T-cell (primary cell): ENCODE results near the gene ROPN1L. TPM values are rescaled to one million over a fixed set of nuclear protein-coding genes. Genes with fewer than 3 reads are reported as not detected.

ENCODE experiments used
- ATAC-seq, 4 experiments: fragments of 200-7000 bp in 3 of 4; fragments of 150-1000 bp in 1 of 4; cut with Tn5 transposase; replicated peaks in 1 of 4; 1 replicate in 3 of 4; 2 replicates in 1 of 4; pipeline ENCODE4 v1.10.0; 2021; ENCODE audit warnings: moderate library complexity in 3 of 4, mild to moderate bottlenecking in 2 of 4, moderate number of reproducible peaks in 1 of 4
- CTCF ChIA-PET, 2 donors: fragments of 300-600 bp; sonication (Branson Sonifier 250); formaldehyde crosslinking; loops; one replicate each; lab custom pipeline; 2022; ENCODE audit warnings: antibody characterized with exemption in 2 of 2; lab: Charles Lee
- POLR2A ChIA-PET, 2 donors: fragments of 300-600 bp; sonication (Branson Sonifier 250); formaldehyde crosslinking; loops; one replicate each; lab custom pipeline; 2022; ENCODE audit warnings: antibody characterized with exemption in 2 of 2; lab: Charles Lee
- DNase-seq, 35 experiments: peaks; one replicate each; pipeline versions ENCODE4 v3.0.0 to v3.0.0-alpha.2; 2013 to 2023
- H3K27ac ChIP-seq: one replicate; pipeline ENCODE4 v1.5.1; 2013; ENCODE audit warnings: low read length
- H3K27me3 ChIP-seq, 2 experiments: replicated peaks in 1 of 2; 1 replicate in 1 of 2; 2 replicates in 1 of 2; pipeline versions ENCODE4 v1.6.1 to v1.7.0; 2013; ENCODE audit warnings: low read length in 1 of 2, mixed read lengths in 1 of 2; ENCODE audit not compliant: control insufficient read depth in 2 of 2, insufficient read depth in 2 of 2; ENCODE audit errors: extremely low read depth in 1 of 2
- H3K36me3 ChIP-seq, 2 donors: 1 replicate in 1 of 2; 2 replicates in 1 of 2; pipeline versions ENCODE4 v1.6.1 to v1.7.0; 2013; ENCODE audit warnings: low read length in 1 of 2; ENCODE audit not compliant: control insufficient read depth in 2 of 2, insufficient read depth in 1 of 2; ENCODE audit errors: extremely low read depth in 1 of 2
- H3K4me1 ChIP-seq, 2 experiments: 1 replicate in 1 of 2; 2 replicates in 1 of 2; pipeline versions ENCODE4 v1.6.1 to v1.7.0; 2013; ENCODE audit warnings: low read length in 2 of 2, mixed read lengths in 1 of 2; ENCODE audit not compliant: insufficient read depth in 2 of 2, control insufficient read depth in 1 of 2; ENCODE audit errors: extremely low read depth in 1 of 2
- H3K4me3 ChIP-seq, 2 donors: 1 replicate in 1 of 2; 2 replicates in 1 of 2; pipeline versions ENCODE4 v1.5.1 to v1.7.0; 2013; ENCODE audit warnings: mild to moderate bottlenecking in 2 of 2, low read length in 1 of 2, moderate library complexity in 1 of 2; ENCODE audit not compliant: control insufficient read depth in 1 of 2; ENCODE audit errors: extremely low read depth in 1 of 2
- H3K9me3 ChIP-seq: 2 replicates; pipeline ENCODE4 v1.7.0; 2013
- H3K27ac Mint-ChIP-seq, 2 donors: one replicate each; pipeline ENCODE4 v1.8.0; 2020 to 2021; ENCODE audit warnings: mild to moderate bottlenecking in 2 of 2, mixed read lengths in 2 of 2
- H3K27me3 Mint-ChIP-seq, 2 donors: one replicate each; pipeline ENCODE4 v1.8.0; 2021 to 2022; ENCODE audit warnings: mixed read lengths in 2 of 2
- H3K36me3 Mint-ChIP-seq: one replicate; pipeline ENCODE4 v1.8.0; 2021; ENCODE audit warnings: mixed read lengths
- H3K4me1 Mint-ChIP-seq, 3 donors: one replicate each; pipeline ENCODE4 v1.8.0; 2020 to 2022; ENCODE audit warnings: mixed read lengths in 3 of 3, mild to moderate bottlenecking in 1 of 3
- H3K4me3 Mint-ChIP-seq, 3 donors: one replicate each; pipeline ENCODE4 v1.8.0; 2020 to 2022; ENCODE audit warnings: mild to moderate bottlenecking in 3 of 3, mixed read lengths in 3 of 3, moderate library complexity in 3 of 3
- H3K9me3 Mint-ChIP-seq, 3 donors: one replicate each; pipeline ENCODE4 v1.8.0; 2020 to 2022; ENCODE audit warnings: mixed read lengths in 3 of 3
- WGBS: methylation state at CpG from one replicate; pipeline ENCODE4 v1.1.5; 2013; ENCODE audit warnings: missing lambda C conversion rate; ENCODE audit not compliant: insufficient coverage; 5-methylcytosine and 5-hydroxymethylcytosine counted together
- total RNA-seq, 35 experiments: library from RNA in 6 of 35; stranded (reverse) in 6 of 35; fragments of 120-200 nt in 1 of 35; gene quantifications; one replicate each; pipeline versions ENCODE4 v1.2.1 to v1.2.4 and lab custom pipeline; 2013 to 2026

ROPN1L gene
- total RNA-seq, 5 donors from 2014 or later (not counting 1 experiment from before 2014, with no cell fraction given), result 0.61 to 1.5 (median 0.95) TPM

DNA sequence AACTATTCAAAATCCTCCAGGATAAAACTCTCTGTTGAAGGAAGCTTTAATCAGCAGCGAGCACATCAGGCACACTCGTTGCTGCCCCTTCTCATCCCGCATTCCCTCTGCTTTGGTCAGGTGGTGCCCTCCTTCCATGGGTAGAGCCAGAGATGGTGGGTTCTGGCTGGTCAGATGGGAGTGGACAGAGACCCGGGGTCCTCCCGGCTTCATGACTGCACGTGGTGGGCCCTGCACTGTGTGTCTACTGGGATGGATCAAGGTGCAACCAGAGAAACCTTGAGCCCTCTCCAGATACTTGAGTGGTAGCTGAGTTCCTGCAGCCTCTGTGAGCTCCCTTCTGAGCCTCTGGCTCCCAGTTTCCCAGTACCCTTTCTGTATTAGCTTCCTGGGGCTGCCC is 36.3 kb downstream of the ROPN1L start:
- H3K4me1 ChIP-seq, result no peaks in the 10 kb centered on the region
- no peak overlapping the region for H3K27ac Mint-ChIP-seq
- H3K4me3 Mint-ChIP-seq, result no peak overlapping the region
- H3K9me3 Mint-ChIP-seq, result peaks cover 0 to 13% (median 4%) of the 10 kb centered on the region in 3 donors
- H3K36me3 ChIP-seq, result no peaks in the 10 kb centered on the region
- no peaks in the 10 kb centered on the region for H3K9me3 ChIP-seq
- H3K27ac ChIP-seq, result no peak overlapping the region
- no peaks in the 10 kb centered on the region for H3K4me1 Mint-ChIP-seq
- ATAC-seq, result no peak
- H3K27me3 ChIP-seq, result peaks cover 0 to 19% of the 10 kb centered on the region in 2 experiments
- no peaks in the 10 kb centered on the region for H3K36me3 Mint-ChIP-seq
- H3K4me3 ChIP-seq, result no peak overlapping the region
- WGBS, result 92% methylated on average over 2 of the region's 6 CpGs
- CTCF ChIA-PET, result interaction anchor here in 1 of 2 donors (0.6 kb wide), 1 partner anchor 113 kb away, joined by 3 read pairs; no protein-coding TSS in a partner anchor
- DNase-seq, result no peak
- H3K27me3 Mint-ChIP-seq, result peaks cover 0 to 4% of the 10 kb centered on the region in 2 donors
- POLR2A ChIA-PET, result no interaction called here

DNA sequence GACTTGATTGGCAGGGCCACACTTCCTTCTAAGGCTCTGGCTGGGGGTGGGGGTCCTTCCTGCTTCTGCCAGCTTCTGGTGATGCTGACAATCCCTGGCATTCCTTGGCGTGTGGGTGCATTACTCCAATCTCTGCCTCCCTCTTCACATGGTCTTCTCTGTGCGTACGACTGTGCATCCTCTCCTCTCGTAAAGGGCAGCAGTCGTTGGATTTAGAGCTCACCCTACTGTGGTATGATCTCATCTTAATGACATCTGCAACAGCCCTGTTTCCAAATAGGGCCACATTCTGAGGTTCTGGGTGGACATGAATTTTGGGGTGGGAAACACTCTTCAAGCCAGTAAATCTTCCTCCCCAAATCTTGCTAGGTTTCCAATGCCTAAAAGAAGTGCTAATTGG is 36.8 kb downstream of the ROPN1L start:
- Histone ChIP-seq H3K4me3 (no peak overlapping the region), H3K4me1 (no peaks in the 10 kb centered on the region), H3K27me3 (peaks cover 0 to 19% of the 10 kb centered on the region in 2 experiments), H3K27ac (no peak overlapping the region), H3K36me3 (no peaks in the 10 kb centered on the region), H3K9me3 (no peaks in the 10 kb centered on the region)
- DNase-seq (no peak), ATAC-seq (no peak)
- Mint-ChIP-seq H3K4me3 (no peak overlapping the region), H3K4me1 (no peaks in the 10 kb centered on the region), H3K27me3 (peaks cover 0 to 7% of the 10 kb centered on the region in 2 donors), H3K9me3 (peaks cover 0 to 13% (median 4%) of the 10 kb centered on the region in 3 donors), H3K27ac (no peak overlapping the region), H3K36me3 (no peaks in the 10 kb centered on the region)
- CTCF ChIA-PET, result no interaction called here
- WGBS, result no CpG with 5 or more reads among the region's 5 CpGs
- POLR2A ChIA-PET, result interaction anchor here in 1 of 2 donors (0.6 kb wide), 1 partner anchor 137 kb away, joined by 3 read pairs; no protein-coding TSS in a partner anchor

GRCh38 chr5:10479154-10479721 is 37.6 kb downstream of the ROPN1L start:
- H3K9me3 Mint-ChIP-seq, result peaks cover 0 to 13% (median 4%) of the 10 kb centered on the region in 3 donors
- Histone ChIP-seq H3K4me3 (no peak overlapping the region), H3K27me3 (peaks cover 0 to 17% of the 10 kb centered on the region in 2 experiments), H3K27ac (no peak overlapping the region), H3K4me1 (no peaks in the 10 kb centered on the region), H3K9me3 (no peaks in the 10 kb centered on the region), H3K36me3 (no peaks in the 10 kb centered on the region)
- WGBS, result 80% methylated on average over 9 of the region's 11 CpGs
- H3K27me3 Mint-ChIP-seq, result peaks cover 0 to 11% of the 10 kb centered on the region in 2 donors
- H3K27ac Mint-ChIP-seq, result no peak overlapping the region
- ATAC-seq (no peak), DNase-seq (no peak)
- ChIA-PET POLR2A (no interaction called here), CTCF (no interaction called here)
- no peak overlapping the region for H3K4me3 Mint-ChIP-seq
- H3K4me1 Mint-ChIP-seq, result no peaks in the 10 kb centered on the region
- no peaks in the 10 kb centered on the region for H3K36me3 Mint-ChIP-seq

DNA sequence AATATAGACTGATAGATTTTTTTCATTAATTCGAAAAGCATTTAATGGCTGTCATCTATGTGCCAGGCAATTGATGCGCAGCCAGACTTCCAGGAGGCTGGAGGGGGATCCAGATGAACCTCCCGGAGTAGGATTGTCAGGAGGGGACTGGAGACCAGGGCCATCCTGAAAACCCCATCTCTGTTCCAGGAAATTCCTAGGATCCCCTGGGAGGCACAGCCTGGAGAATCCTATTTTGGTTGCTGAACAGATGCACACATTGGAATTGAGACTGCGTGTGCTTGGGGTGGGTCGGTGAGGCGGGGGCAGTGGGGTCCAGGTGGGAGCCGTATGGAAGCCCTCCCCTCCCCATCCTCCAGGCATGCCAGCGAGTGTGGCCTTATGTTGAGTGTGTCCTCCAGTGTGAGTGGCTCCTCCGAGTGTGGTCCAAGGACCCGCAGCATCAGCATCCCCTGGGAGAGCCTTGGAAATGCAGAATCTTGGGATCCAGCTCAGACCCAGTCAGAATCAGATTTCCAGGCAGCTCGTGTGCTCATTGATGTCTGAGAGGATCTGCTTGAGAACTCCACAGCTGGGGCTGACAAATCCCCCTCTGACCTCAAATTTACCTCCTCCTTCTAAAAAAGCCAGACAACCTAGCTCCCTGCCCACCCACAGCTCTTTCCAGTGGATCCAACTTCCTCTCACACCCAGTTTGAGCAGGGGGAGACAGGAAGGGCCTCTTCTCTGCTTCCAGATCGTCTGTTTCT is 38.7 kb downstream of the ROPN1L start:
- POLR2A ChIA-PET, result no interaction called here

DNA sequence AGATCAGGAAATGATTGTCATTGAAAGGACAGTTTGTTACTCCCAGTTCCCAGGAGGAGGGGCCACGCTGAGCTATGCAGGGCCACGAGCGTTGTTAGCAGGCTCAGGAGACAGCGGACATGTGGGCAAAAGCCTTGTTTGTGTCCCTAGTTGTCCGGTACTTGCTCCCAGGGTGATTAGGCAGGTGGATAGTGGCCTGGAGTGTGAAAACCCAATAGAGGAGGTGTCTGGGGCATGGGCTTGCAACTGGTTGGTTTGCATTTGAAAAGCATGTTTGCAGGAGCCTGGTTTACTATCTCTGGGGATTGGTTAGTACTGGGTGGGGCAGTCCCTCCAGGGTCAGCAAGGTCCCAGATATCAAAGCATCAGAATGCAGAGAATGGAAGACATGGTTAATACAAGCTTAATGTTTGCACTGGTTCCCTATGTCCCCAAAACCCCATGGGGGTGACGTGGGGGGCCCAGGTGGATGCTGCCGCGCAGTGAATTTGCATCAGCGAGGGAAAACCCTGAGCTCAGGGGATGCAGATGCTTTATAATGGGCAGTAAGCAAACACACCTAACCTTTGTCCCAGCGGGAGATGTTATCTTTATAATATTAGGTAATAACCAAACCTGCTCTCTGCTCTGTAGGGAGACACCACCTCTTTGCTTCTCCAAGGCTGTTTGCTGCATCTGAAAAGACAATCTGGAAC is 39.7 kb downstream of the ROPN1L start:
- Mint-ChIP-seq H3K9me3 (peaks cover 0 to 2% (median 0%) of the 10 kb centered on the region in 3 donors), H3K27ac (no peak overlapping the region), H3K27me3 (peaks cover 0 to 11% of the 10 kb centered on the region in 2 donors), H3K36me3 (no peaks in the 10 kb centered on the region), H3K4me1 (peaks cover 0 to 2% (median 2%) of the 10 kb centered on the region in 3 donors), H3K4me3 (no peak overlapping the region)
- Histone ChIP-seq H3K27ac (no peak overlapping the region), H3K36me3 (no peaks in the 10 kb centered on the region), H3K9me3 (no peaks in the 10 kb centered on the region), H3K27me3 (peaks cover 0 to 15% of the 10 kb centered on the region in 2 experiments), H3K4me1 (peaks cover 0 to 3% of the 10 kb centered on the region in 2 experiments), H3K4me3 (no peak overlapping the region)
- ChIA-PET POLR2A (no interaction called here), CTCF (interaction anchor here in 1 of 2 donors (0.7 kb wide), 1 partner anchor 374 kb away, joined by 4 read pairs; no protein-coding TSS in a partner anchor)
- 77% methylated on average over 3 of the region's 10 CpGs for WGBS
- no peak for DNase-seq
- ATAC-seq, result no peak

More for the DNA sequence above, 38.7 kb downstream of the ROPN1L start:
- Mint-ChIP-seq H3K9me3 (peaks cover 0 to 9% (median 0%) of the 10 kb centered on the region in 3 donors), H3K36me3 (no peaks in the 10 kb centered on the region), H3K27ac (no peak overlapping the region), H3K4me3 (no peak overlapping the region), H3K4me1 (peaks cover 0 to 2% (median 2%) of the 10 kb centered on the region in 3 donors), H3K27me3 (peaks cover 0 to 11% of the 10 kb centered on the region in 2 donors)
- no peak for DNase-seq
- WGBS, result 82% methylated on average over 6 of the region's 12 CpGs
- ATAC-seq, result no peak
- Histone ChIP-seq H3K4me1 (peaks cover 0 to 3% of the 10 kb centered on the region in 2 experiments), H3K4me3 (no peak overlapping the region), H3K27me3 (peaks cover 0 to 15% of the 10 kb centered on the region in 2 experiments), H3K36me3 (no peaks in the 10 kb centered on the region), H3K27ac (no peak overlapping the region), H3K9me3 (no peaks in the 10 kb centered on the region)
- CTCF ChIA-PET, result no interaction called here
